Osteocyte (in vitro differentiated cells): ENCODE data around the gene PTPRN2. TPM values are rescaled to one million over a fixed set of nuclear protein-coding genes. Genes with fewer than 3 reads are reported as not detected.

Experiments used
- DNase-seq: peaks from one replicate; pipeline ENCODE4 v3.0.0; 2021; ENCODE audit warnings: mixed read lengths; ENCODE audit not compliant: unreplicated experiment; ENCODE audit errors: extremely low spot score
- H3K27ac Mint-ChIP-seq: one replicate; pipeline ENCODE4 v1.8.0; 2021; ENCODE audit warnings: mild to moderate bottlenecking, mixed read lengths; ENCODE audit not compliant: unreplicated experiment
- H3K27me3 Mint-ChIP-seq: one replicate; pipeline ENCODE4 v1.8.0; 2021; ENCODE audit warnings: mixed read lengths; ENCODE audit not compliant: unreplicated experiment
- H3K36me3 Mint-ChIP-seq: one replicate; pipeline ENCODE4 v1.8.0; 2021; ENCODE audit warnings: mixed read lengths; ENCODE audit not compliant: unreplicated experiment
- H3K4me1 Mint-ChIP-seq: one replicate; pipeline ENCODE4 v1.8.0; 2021; ENCODE audit warnings: mixed read lengths; ENCODE audit not compliant: unreplicated experiment
- H3K4me3 Mint-ChIP-seq: one replicate; pipeline ENCODE4 v1.8.0; 2021; ENCODE audit warnings: mild to moderate bottlenecking, moderate library complexity, mixed read lengths; ENCODE audit not compliant: unreplicated experiment
- H3K9me3 Mint-ChIP-seq: one replicate; pipeline ENCODE4 v1.8.0; 2021; ENCODE audit warnings: mixed read lengths; ENCODE audit not compliant: unreplicated experiment
- CTCF ChIP-seq: fragments of 200-600 bp; sonication (generic); IDR thresholded peaks from 2 replicates; pipeline ENCODE4 v1.5.0; 2021; ENCODE audit warnings: antibody characterized with exemption, mild to moderate bottlenecking, moderate library complexity
- total RNA-seq: library from RNA; stranded (reverse); gene quantifications from 2 replicates; pipeline ENCODE4 v1.2.1, GENCODE V29; 2021

Gene PTPRN2
- total RNA-seq, 1 donor from 2014 or later, result 0.59 TPM

- no peaks in the 10 kb centered on the region for H3K36me3 Mint-ChIP-seq
- DNase-seq, result no peak
- H3K9me3 Mint-ChIP-seq, result peaks cover 56% of the 10 kb centered on the region
Measured at GRCh38 chr7:158121441-158122045, 466.1 kb downstream of the PTPRN2 start.

GRCh38 chr7:158120716-158121115 lies 466.9 kb downstream of the PTPRN2 start:
- H3K27ac Mint-ChIP-seq, result no peak overlapping the region
- no peaks in the 10 kb centered on the region for H3K4me1 Mint-ChIP-seq
- H3K36me3 Mint-ChIP-seq, result no peaks in the 10 kb centered on the region
- no peak for TF ChIP-seq CTCF
- peaks cover 58% of the 10 kb centered on the region for H3K9me3 Mint-ChIP-seq
- no peaks in the 10 kb centered on the region for H3K27me3 Mint-ChIP-seq
- no peak overlapping the region for H3K4me3 Mint-ChIP-seq
- DNase-seq, result no peak

More at GRCh38 chr7:158121441-158122045, 466.1 kb downstream of the PTPRN2 start:
- Mint-ChIP-seq H3K27ac (no peak overlapping the region), H3K4me1 (no peaks in the 10 kb centered on the region), H3K27me3 (no peaks in the 10 kb centered on the region), H3K4me3 (no peak overlapping the region)
- no peak for TF ChIP-seq CTCF

- Mint-ChIP-seq H3K4me1 (no peaks in the 10 kb centered on the region), H3K27ac (no peak overlapping the region), H3K9me3 (peaks cover 58% of the 10 kb centered on the region), H3K4me3 (no peak overlapping the region), H3K36me3 (no peaks in the 10 kb centered on the region), H3K27me3 (no peaks in the 10 kb centered on the region)
- no peak for TF ChIP-seq CTCF
- DNase-seq, result no peak
Measured at GRCh38 chr7:158120316-158120715, 467.3 kb downstream of the PTPRN2 start.

GRCh38 chr7:158117341-158118222 lies 470.0 kb downstream of the PTPRN2 start:
- no peak overlapping the region for H3K4me3 Mint-ChIP-seq

More at GRCh38 chr7:158117341-158118222, 470.0 kb downstream of the PTPRN2 start:
- Mint-ChIP-seq H3K36me3 (peaks cover 4% of the 10 kb centered on the region), H3K4me1 (no peaks in the 10 kb centered on the region), H3K27me3 (no peaks in the 10 kb centered on the region), H3K27ac (no peak overlapping the region), H3K9me3 (peaks cover 58% of the 10 kb centered on the region)
- DNase-seq, result no peak
- TF ChIP-seq CTCF, result no peak
